Cardiac fibroblast (primary cell): ENCODE measurements around the gene CAPN15.

ENCODE experiments used
- DNase-seq, 2 donors: peaks; one replicate each; pipeline versions ENCODE4 v3.0.0 to v3.0.0-alpha.2; 2010; ENCODE audit warnings: low read depth in 2 of 2
- H3K4me3 ChIP-seq, 2 donors: replicated peaks in 1 of 2; 1 replicate in 1 of 2; 2 replicates in 1 of 2; pipeline ENCODE4 v1.5.1; 2011; ENCODE audit warnings: low read depth in 2 of 2, low read length in 2 of 2, mild to moderate bottlenecking in 2 of 2, moderate library complexity in 1 of 2
- TF ChIP-seq, protein P1 (sequence below): IDR thresholded peaks from one replicate; pipeline ENCODE4 v1.5.1; 2011; ENCODE audit warnings: low read depth, mild to moderate bottlenecking, low read length, inconsistent platforms

The CAPN15 gene

DNA sequence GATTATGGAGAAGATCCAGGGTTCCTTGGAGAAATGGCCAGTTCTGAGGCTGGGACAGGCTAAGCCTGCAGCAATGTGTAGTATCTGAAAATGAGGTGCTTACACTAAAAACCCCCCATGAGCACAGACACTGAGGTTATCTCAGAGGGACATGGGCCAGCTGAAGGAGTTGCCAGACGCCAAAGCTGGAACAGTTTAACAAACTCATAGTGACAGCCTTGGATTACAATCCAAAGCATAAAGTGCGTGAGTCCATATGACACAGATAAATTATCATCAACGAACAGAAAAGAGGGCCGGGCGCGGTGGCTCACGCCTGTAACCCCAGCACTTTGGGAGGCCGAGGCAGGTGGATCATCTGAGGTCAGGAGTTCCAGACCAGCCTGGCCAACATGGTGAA, 11.2 kb upstream of the CAPN15 start:
- TF ChIP-seq, protein P1, sequence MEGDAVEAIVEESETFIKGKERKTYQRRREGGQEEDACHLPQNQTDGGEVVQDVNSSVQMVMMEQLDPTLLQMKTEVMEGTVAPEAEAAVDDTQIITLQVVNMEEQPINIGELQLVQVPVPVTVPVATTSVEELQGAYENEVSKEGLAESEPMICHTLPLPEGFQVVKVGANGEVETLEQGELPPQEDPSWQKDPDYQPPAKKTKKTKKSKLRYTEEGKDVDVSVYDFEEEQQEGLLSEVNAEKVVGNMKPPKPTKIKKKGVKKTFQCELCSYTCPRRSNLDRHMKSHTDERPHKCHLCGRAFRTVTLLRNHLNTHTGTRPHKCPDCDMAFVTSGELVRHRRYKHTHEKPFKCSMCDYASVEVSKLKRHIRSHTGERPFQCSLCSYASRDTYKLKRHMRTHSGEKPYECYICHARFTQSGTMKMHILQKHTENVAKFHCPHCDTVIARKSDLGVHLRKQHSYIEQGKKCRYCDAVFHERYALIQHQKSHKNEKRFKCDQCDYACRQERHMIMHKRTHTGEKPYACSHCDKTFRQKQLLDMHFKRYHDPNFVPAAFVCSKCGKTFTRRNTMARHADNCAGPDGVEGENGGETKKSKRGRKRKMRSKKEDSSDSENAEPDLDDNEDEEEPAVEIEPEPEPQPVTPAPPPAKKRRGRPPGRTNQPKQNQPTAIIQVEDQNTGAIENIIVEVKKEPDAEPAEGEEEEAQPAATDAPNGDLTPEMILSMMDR = no peak
- no peak overlapping the region for H3K4me3 ChIP-seq
- DNase-seq = no peak

DNA sequence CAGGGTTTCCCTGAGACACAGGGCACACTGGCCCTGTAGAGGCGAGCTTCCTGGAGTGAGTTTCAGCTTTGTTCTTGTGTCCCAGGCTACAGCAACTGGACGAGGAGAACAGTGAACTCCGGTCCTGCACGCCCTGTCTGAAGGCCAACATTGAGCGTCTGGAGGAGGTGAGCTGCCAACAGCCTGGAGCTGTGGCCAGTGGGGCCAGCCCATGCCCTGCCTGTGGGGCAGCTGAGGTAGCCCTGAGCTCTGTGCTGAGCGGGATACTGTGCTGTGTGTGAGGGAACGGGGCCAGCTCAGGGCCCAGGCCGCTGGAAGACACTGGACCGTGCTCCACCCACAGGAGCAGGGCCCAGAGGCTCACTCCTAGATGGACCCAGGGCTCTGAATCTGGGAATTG, 8.7 kb upstream of the CAPN15 start:
- DNase-seq = no peak
- H3K4me3 ChIP-seq = no peak overlapping the region
- TF ChIP-seq, protein P1 = no peak

DNA sequence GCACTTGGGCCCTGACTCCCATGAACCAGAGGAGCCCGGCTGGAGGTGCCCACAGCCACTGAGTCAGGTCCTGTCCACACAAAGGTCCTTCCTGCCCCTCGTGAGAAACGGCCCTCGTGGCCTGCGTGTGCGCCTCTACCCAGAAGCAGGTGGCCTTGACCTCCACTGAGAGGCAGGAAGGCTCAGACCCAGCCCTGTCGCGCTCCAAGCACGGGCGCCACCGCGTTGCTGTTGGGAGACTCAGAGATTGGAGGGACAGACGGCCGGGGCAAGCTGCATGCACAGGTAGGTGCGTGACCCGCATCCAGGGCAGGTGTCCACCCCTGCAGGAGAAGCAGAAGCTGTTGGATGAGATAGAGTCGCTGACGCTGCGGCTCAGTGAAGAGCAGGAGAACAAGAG, 8.1 kb upstream of the CAPN15 start:
- H3K4me3 ChIP-seq = no peak overlapping the region
- no peak for DNase-seq
- TF ChIP-seq, protein P1 = no peak

DNA sequence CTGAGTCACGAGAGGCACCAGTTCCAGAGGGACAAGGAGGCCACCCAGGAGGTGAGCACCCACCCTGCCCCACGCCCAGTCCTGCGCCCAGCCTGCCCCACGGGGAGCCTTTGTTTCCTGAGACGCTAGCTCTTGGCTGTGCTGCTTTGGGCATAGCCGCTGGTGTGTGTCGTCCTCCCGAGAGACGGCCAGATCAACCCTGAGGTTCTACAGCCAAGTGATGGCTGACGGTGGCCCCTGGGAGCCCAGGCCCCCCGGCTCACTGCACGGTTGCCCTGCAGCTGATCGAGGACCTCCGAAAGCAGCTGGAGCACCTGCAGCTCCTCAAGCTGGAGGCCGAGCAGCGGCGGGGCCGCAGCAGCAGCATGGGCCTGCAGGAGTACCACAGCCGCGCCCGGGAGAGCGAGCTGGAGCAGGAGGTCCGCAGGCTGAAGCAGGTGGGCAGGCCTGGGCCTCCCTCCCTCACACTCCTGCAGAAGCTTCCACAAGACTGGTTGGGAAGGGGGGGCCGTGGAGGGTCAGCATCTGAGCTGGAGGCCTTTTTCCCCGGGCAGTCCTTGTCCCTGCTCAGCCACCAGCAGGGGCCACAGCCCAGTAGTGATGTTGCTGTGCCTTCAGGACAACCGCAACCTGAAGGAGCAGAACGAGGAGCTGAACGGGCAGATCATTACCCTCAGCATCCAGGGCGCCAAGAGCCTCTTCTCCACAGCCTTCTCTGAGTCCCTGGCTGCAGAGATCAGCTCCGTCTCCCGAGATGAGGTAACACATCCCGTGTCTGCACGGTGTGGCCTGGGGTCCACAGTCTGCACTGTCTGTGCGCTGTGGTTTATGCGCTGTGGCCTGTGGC, 7.4 kb upstream of the CAPN15 start:
- no peak overlapping the region for H3K4me3 ChIP-seq
- TF ChIP-seq, protein P1 = no peak
- DNase-seq = no peak

DNA sequence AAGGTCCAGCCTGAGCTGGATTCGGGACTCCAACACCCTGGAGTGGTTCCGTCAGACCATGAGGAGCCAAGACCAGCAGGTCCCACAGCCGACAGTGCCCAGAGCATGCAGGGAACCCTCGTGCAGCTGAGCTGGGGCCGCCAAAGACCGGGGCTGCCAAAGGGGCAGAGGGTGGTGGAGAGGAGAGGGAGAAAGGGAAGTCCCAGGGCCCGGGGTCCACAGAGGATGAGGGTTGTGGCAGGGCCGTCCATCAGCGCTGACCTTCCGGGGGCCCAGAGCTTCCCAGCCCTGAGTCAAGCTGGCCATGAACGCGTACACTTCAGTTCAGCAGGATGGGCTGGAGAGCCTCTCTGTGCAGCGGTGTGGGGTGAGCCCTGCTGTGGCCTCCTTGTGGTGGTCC, 6.7 kb upstream of the CAPN15 start:
- TF ChIP-seq, protein P1 = no peak
- H3K4me3 ChIP-seq = no peak overlapping the region
- no peak for DNase-seq

DNA sequence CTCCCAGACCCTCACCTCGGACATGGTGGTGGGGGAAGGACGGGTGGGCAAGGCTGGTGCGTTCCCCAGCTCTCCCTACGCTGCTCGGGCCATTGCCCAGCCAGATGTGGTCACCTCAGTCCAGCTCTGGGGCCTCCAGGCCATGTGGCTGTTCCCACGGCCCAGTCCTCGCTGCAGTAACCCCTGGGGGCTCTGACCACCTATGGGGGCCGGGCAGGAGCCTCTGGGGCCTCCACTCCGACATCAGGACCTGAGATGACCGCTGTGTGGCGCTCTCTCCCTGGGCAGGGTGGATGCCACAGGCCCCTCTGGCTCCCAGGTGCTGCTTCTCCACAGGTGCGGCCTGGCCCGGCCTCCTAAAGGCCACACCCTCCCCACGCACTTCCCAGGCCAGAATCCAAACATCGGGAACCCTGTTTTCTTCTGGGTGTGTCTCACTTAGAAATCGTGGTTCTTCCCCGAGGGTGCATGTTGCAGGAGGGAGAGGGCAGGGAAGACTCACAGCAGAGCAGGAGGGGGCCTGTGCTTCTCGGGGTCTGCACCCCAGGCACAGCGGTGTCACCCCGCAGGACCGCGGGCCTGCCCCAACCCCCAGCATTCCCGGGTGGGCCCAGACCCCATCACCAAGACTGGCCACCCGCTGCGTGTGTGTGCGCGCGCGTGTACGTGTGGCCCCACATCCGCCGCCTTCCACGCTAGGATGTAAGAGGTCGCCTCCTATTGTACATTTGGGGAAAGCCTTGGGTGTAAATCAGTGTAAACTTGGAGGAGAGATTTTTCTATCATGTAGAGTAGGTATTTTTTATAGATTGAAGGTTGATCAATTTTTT, 5.9 kb upstream of the CAPN15 start:
- H3K4me3 ChIP-seq = no peak overlapping the region
- DNase-seq = no peak
- TF ChIP-seq, protein P1 = no peak
